Measurements from ENCODE around the gene NRN1L.

GRCh38 chr16:67927131-67927941, 42.7 kb downstream of the NRN1L start:
- TF ChIP-seq, protein P1, sequence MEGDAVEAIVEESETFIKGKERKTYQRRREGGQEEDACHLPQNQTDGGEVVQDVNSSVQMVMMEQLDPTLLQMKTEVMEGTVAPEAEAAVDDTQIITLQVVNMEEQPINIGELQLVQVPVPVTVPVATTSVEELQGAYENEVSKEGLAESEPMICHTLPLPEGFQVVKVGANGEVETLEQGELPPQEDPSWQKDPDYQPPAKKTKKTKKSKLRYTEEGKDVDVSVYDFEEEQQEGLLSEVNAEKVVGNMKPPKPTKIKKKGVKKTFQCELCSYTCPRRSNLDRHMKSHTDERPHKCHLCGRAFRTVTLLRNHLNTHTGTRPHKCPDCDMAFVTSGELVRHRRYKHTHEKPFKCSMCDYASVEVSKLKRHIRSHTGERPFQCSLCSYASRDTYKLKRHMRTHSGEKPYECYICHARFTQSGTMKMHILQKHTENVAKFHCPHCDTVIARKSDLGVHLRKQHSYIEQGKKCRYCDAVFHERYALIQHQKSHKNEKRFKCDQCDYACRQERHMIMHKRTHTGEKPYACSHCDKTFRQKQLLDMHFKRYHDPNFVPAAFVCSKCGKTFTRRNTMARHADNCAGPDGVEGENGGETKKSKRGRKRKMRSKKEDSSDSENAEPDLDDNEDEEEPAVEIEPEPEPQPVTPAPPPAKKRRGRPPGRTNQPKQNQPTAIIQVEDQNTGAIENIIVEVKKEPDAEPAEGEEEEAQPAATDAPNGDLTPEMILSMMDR (IDR thresholded peaks at IDR 0.05), result no peak
- TF ChIP-seq POLR2AphosphoS5 (IDR thresholded peaks at IDR 0.05; ENCODE audit: low read depth, low read length) (no peak), REST (IDR thresholded peaks at IDR 0.05; ENCODE audit: insufficient read depth in 1 of 2, low read depth in 2 of 2, low read length in 1 of 2) (no peak), TCF7L2 (IDR thresholded peaks at IDR 0.05; ENCODE audit: low read depth, low read length) (no peak)

Measured in Panc1 (cell line).